ENCODE data around the gene HTR3B.

Gene HTR3B

DNA sequence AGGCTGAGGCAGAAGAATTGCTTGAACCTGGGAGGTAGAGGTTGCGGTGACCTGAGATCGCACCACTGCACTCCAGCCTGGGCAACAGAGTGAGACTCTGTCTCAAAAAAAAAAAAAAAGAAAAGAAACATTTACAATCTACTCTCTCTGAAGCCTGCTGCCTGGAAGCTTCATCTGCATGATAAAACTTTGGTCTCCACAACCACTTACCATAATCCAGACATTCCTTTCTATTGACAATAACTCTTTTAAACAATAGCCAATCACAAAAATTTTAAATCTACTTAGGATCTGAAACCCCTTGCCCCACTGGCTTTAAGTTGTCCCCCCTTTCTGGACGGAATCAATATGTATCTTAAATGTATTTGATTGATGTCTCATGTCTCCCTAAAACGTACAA lies 45.3 kb downstream of the HTR3B start:
- no peak for DNase-seq

DNA sequence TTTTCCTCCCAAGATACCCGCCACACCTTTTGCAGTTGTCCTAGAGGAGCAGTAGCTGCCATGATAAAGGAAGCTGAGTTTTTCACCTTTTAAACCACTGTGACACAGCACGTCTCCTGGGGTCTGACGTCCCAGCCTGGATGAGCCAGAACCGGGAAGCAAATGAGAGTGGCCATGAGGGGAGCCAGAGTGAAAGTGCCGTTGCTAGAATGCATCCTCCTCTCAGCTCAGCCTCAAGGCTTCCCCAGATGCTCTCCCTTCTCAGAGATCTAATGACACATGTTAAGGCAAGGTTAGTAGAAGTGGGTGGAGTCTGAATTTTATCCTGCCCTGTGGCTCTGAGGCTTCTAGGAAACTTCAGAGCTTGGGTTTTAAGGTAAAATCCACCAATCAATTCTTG lies 46.9 kb downstream of the HTR3B start:
- no peak for DNase-seq

DNA sequence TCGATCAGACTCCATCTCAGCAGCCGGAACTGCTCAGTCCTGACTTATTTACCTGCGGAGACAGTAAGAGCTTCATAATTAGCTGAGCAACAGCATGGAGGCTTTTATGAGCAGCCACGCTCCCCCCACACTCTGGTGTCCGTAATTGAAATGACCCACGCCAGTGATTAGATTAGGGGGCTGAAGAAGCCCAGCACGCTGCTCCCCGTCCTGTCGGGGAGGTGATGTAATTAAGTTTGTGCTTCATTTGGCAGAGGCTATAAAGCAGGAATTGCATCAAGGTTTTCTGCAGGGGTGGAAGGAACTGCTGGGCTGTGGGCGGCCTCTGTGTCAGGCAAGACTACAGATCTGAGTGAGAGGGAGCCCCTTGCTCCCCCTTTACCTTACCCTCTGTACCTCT lies 47.5 kb downstream of the HTR3B start:
- DNase-seq, result no peak

DNA sequence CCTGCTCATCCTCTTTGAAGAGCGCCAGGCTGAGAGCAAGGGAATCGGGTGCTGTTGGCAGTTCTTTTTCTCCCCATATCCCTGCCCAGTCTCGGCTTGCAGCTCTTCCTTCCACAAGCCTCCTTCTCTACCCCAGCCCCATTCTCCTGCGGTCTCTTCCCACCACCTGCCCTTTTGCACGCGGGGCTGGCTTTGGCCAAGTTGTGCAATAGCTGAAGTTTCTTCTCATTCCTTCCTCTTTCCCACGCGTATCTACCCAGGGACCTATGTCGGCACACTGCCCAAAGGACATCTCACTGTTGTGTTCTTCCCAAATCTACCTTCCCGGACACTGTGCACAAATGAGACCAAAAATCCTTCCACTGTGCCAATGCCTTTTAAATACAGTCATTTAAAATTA lies 48.0 kb downstream of the HTR3B start:
- no peak for DNase-seq

DNA sequence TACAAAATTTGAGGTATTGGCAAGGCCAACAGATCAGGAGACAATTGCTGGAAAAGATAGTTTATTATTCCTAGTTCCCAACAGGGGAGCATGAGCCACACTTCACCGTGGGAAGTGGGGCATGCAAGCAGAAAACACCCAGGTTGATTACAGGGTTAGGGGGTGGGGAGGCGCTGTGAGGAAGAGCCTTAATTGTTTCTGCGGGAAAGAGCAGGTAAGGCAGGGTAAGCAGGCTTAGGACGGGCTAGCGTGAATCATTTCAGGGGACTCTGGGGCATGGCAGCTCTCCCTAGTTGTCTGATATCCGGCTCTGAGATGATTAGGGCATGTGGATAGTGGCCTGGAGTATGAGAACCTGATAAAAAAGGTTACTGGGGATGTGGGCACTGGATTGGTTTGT lies 49.6 kb downstream of the HTR3B start:
- DNase-seq, result no peak

DNA sequence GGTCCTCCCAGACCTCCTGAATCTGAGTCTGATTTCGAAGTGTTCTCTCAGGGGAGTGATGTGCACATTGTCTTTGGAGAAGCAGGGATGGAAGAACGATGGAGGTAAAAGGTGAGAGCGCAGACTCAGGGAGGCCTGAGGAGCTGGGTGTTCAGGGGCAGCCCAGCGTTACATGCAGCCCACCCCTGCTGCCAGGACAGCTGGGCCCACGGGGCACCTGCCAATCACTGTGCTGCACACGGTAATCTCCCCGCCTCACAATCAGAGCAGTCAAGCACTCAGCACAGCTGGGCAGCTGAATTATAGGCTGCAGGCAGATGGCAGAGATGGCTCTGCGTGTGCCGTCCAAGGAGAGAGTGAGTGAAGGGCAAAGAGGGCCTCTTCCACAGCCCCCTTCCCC lies 52.4 kb downstream of the HTR3B start:
- no peak for DNase-seq

DNA sequence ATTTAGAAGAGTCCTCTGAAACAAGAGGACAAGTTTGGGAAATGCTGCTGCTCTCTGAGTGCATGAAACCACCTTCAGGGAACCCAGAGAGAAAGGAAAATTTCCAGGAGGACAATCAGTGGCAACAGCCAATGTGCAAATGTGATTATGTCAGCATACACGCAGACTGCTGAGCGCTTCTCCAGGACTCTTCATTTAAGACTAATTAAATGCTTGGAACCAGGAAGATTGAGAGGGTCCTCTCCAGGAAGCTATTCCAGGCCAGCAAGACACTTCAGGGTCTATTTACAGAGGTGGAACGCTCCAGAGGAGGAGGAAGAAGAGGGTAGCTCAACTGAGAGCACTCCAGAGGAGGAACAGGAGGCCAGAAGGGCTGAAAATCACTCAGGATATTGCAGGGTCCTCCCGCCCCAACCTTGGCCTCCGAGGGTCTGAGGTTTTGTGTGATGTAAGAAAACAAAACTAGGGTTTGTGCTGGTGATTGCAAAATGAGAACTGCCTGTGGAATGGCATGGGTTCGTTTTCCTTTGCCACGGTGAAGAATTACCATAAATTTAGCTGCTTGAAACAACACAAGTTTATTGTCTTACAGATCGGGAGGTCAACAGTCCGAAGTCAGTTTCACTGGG lies 56.2 kb downstream of the HTR3B start:
- DNase-seq, result peak; percentile 17

DNA sequence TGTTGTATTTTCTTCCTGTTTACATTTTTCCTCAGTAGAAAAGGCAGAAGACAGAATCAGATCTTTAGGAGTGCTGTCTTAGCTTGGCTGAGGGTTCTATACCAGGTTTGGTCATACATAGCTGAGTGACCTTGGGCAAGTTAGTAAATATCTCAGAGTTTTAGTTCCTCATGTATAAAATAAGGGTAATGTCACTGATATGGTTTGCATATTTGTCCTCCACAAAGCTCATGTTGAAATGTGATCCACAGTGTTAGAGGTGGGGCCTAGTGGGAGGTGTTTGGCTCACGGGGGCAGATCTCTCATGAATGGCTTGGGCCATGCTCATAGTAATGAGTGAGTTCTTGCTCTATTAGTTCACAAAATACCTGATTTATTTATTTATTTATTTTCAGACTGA lies 62.8 kb downstream of the HTR3B start:
- no peak for DNase-seq

DNA sequence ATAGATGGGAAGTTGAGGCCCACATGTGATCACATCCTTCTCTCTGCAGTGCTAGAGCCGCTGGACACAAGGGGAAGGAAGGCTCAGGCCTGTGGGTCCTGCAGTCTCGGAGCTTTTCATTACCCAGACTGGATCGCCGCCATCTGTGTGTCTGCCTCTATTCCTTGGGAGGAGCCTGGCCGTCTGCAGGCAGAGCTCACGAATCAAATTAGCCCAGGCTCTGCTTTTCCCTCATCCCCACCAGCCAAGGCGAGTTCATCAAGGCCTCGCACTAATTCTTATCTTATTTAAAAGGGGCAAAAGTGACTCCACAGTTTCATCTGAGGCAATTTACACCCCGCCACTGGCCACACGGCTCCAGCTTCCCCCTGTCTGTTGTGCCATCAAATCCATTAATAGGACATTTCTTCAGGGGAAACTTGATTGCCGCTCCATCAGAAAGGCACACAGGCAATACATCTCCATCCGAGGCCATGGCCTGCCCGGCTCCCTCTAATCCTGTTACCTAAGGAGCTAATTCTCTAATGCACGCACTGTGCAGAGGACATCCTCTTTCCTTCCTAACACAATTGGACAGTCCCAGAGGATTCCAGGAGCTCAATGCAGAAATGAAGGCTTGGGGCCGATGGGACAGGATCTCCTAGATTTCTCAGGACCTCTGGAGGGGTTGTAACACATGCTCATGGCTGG lies 67.1 kb downstream of the HTR3B start:
- no peak for DNase-seq

DNA sequence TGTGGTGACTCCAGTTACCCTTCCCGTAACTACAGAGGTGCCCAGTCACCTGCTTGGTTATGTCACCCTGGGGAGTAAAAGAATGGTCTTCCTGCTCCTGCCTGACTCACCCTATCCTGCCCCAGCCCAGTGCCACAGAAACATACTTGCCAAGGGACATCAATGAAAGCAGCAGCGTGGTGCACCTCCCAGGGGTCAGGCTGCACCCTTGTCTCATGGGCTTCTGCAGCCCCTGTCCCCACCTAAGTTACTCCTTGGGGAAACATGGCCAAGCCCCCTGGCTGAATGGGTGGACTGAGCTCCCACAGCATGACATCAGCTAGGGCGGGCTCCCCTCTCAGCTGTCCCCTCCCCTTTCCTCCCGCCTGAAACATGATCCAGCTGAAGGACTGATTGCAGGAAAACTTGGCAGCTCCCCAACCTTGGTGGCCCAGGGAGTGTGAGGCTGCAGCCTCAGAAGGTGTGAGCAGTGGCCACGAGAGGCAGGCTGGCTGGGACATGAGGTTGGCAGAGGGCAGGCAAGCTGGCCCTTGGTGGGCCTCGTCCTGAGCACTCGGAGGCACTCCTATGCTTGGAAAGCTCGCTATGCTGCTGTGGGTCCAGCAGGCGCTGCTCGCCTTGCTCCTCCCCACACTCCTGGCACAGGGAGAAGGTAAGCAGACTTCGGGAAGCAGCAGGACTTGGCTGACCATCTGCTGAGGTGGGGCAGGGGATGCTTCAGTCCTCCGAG lies 70.3 kb downstream of the HTR3B start, which contains the start of gene HTR3A:
Gene HTR3A (plus strand): TSS at position 368 of the 730 bp plus-strand sequence. CDS start 218 bp downstream, at position 586.
- peak; percentile 91 for DNase-seq

DNA sequence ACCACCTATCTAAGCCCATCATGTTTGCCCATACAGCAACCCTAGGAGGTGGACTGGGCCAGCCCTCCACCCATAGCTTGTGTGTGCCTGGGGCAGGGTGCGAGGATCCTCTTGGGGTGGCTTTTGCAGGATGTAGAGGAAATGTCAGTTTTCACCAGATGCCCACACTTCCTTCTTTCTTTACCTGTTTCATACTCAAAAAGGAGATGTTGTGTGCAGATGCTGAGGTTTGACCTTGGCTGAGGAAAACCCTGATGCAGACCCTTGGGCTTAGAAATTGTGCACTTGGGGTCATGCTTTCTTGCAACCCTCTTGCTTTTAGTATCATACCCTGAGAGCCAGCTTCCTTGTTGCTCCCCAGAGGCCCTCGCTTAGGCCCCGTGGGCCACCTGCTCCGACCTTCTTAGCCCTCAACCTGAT lies 72.5 kb downstream of the HTR3B start:
- no peak for DNase-seq

DNA sequence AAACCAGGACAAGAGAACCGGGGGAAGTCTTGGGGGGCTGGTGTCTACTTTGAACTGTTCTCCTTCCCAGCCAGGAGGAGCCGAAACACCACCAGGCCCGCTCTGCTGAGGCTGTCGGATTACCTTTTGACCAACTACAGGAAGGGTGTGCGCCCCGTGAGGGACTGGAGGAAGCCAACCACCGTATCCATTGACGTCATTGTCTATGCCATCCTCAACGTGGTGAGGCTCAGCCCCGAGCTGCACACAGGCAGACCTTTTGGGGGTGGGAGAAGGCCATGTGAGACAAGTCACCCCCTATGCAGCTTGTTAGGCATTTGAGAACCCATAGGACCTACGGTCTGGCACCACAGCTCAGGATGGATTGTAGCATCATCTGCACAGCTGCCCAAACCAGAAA lies 73.1 kb downstream of the HTR3B start:
- no peak for DNase-seq

DNA sequence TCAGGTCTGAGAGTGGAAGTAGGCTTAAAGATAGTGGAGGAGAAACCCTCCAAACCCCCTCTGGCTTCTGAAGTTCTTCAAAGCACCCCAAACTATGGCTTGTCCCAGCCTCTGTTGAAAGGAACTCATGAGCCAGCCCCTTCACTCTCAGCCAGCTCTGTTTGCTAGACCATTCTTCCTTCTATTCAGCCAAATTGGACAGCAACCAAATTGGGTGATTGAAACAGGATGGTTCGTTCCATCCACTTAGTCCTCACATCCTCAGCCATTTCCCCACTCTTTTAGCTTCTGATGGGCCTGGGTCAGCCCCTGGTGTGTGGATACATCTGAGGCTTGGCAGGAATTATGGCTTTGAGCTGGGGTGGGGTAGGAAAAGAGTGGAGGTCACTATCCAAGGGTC lies 74.8 kb downstream of the HTR3B start:
- peak; percentile 0 for DNase-seq

DNA sequence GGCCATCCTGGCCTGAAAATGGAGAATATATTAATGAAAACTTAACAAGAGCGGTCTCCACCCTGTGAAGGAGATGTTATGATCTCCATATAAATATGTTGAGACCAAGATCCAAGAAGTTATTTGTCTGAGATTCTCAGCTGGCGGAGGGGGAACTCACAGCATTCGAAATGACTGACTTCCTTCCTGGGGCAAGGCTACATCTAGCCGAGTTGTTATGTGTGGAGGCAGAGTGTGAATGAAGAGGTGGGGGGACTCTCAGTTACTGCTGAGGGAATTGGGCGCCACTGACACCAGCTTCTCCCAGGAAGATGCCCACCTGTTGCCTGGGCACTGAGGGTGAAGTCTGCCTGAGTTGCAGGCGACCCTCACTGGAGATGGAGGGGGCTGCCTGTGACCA lies 76.2 kb downstream of the HTR3B start:
- DNase-seq, result no peak

DNA sequence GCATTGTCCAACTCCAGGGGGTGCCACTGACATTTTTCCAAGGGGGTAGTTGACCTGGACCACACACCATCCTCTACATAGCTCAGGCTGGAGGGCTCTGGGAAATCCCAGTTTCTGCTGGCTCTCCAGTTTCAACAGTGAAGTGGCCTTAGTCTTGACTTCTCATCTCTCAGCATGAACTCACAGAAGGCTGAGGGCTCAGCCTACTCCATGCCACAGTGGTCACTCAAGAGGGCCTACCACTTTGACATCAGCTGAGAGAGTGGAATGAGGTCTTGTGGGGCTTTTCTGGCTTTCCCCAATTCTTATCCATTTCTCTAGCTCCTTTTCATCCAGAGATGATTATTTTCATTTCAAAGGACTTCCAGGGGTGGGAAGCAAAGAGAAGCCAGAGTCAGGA lies 77.7 kb downstream of the HTR3B start:
- DNase-seq, result no peak

DNA sequence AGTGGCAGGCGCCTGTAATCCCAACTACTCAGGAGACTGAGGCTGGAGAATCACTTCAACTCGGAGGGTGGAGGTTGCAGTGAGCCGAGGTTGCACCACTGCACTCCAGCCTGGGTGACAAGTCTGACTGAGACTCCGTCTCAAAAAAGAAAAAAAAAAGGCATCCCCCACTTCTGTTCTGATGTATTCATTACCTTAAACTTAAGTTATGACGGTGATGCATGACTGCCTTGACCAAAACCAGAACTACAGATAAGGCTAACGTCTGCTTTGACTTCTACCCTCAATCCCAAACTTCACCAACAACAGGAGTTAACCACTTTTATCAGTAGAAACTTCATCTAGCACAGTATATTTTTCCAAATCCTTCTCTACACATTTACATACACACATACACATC lies 80.2 kb downstream of the HTR3B start:
- DNase-seq, result no peak

DNA sequence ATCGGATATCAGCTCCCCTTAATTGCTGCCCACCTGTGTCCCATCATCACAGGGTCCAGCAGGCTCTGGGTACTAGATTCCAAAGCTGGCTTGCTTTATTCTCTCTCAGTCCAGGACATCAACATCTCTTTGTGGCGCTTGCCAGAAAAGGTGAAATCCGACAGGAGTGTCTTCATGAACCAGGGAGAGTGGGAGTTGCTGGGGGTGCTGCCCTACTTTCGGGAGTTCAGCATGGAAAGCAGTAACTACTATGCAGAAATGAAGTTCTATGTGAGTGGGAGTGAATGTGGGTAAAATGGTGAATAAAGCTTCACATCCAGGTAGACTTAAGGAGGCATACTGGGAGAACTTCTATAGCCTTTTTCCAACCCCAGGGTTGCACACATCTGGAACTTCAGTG lies 81.3 kb downstream of the HTR3B start:
- DNase-seq, result no peak

DNA sequence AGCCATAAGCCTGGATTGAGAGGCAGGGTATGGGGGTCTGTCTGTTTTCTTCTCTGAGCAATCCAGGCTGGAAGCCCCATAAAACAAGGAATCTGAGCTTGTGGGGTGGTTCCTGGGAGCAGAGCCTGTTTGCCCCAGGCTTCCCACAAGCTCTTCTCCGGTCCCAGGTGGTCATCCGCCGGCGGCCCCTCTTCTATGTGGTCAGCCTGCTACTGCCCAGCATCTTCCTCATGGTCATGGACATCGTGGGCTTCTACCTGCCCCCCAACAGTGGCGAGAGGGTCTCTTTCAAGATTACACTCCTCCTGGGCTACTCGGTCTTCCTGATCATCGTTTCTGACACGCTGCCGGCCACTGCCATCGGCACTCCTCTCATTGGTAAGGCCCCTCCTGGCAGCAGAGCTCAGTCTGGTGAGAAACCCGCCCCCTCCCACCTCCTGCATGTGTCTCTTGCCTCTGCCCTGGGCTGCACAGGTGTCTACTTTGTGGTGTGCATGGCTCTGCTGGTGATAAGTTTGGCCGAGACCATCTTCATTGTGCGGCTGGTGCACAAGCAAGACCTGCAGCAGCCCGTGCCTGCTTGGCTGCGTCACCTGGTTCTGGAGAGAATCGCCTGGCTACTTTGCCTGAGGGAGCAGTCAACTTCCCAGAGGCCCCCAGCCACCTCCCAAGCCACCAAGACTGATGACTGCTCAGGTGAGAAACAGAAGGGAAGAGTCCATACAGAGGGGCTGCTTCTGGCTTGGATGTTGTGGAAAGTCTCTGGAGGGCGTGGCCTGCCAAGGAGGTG lies 82.0 kb downstream of the HTR3B start:
- DNase-seq, result no peak

DNA sequence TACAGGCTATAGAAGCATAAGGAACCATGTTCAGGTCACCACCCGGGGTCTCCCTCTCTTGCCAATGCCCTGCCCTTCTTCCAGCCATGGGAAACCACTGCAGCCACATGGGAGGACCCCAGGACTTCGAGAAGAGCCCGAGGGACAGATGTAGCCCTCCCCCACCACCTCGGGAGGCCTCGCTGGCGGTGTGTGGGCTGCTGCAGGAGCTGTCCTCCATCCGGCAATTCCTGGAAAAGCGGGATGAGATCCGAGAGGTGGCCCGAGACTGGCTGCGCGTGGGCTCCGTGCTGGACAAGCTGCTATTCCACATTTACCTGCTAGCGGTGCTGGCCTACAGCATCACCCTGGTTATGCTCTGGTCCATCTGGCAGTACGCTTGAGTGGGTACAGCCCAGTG lies 84.8 kb downstream of the HTR3B start:
- DNase-seq, result no peak

DNA sequence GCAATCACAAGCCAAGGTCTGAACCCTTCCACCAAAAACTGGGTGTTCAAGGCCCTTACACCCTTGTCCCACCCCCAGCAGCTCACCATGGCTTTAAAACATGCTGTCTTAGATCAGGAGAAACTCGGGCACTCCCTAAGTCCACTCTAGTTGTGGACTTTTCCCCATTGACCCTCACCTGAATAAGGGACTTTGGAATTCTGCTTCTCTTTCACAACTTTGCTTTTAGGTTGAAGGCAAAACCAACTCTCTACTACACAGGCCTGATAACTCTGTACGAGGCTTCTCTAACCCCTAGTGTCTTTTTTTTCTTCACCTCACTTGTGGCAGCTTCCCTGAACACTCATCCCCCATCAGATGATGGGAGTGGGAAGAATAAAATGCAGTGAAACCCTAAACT lies 85.3 kb downstream of the HTR3B start:
- no peak for DNase-seq

DNA sequence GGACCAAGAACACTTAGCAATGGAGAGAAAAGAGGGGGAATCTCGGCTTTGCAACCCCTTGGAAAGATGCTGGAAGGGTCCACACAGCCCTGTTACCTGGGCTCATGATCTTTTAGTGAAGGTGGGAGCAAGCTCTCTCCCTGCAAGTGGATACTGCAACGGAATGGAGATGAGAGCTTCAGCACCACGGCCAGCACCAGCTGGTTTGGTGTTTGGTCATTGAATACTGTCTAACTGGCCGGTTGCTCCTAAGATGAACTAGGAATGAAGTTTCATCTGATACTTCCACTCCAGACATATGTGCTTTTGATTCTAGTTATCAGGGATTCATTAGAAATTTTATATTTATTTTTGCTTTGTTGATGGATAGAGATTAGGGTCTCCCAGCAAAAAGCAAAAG lies 86.6 kb downstream of the HTR3B start:
- no peak for DNase-seq

DNA sequence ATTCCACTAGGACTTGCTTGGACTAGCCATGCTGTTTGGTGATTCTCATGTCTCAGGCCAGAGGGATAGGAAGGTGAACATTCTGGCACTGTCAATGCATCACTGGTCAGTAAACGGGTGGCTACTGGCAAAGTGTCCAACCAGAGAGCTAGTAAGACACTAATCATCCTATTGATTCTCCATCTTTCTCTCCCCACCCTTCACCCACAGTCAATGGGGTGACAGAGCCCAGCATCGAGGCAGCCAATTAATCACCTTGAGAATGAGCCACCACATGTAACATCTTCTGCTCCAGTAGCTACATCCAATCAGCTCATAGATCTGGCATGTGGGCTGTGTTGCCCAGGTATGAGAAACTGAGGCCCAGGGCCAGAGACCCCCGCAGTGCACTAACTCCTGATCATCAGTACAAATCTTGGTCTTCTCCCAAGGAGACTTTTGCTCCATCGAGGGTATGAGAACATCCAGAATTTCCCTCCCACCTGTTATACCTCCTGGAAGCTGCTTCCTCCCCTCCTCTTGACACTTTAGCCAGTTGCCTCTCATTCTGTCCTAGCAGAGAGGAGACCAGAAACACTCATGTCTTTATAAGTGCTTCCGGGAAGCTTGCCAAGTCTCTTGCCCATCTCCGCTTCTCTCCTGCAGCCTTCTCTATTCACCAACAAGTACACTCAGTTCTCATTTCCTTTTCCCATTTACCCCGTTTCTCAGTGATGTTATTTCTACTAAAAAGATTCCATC lies 87.3 kb downstream of the HTR3B start:
- peak; percentile 98 for DNase-seq
